ENCODE measurements around the gene BMP6. TPM values are rescaled to one million over a fixed set of nuclear protein-coding genes. Genes with fewer than 3 reads are reported as not detected.

The BMP6 gene
- total and polyA plus RNA-seq, 3 experiments from 2014 or later: not detected

GRCh38 chr6:7703148-7703680 is 22.7 kb upstream of the BMP6 start:
- peaks cover 0 to 2% (median 0%) of the 10 kb centered on the region in 5 donors for H3K9me3 Mint-ChIP-seq
- H3K9me3 ChIP-seq (ENCODE audit: low read length): no peaks in the 10 kb centered on the region
- H3K4me1 ChIP-seq (ENCODE audit: insufficient read depth, low read length): no peaks in the 10 kb centered on the region
- POLR2A ChIA-PET: no interaction called here
- no peak overlapping the region for H3K4me3 Mint-ChIP-seq
- DNase-seq: no peak
- H3K27ac ChIP-seq (ENCODE audit: low read depth, low read length): no peak overlapping the region
- peaks cover 0 to 13% of the 10 kb centered on the region in 2 donors for H3K27me3 Mint-ChIP-seq
- H3K4me1 Mint-ChIP-seq: no peaks in the 10 kb centered on the region
- H3K4me3 ChIP-seq (ENCODE audit: low read length): no peak overlapping the region
- H3K27me3 ChIP-seq (ENCODE audit: insufficient read depth, low read length, poor library complexity, severe bottlenecking): no peaks in the 10 kb centered on the region
- no peaks in the 10 kb centered on the region for H3K36me3 ChIP-seq (ENCODE audit: insufficient read depth, low read length)
- CTCF ChIA-PET: no interaction called here
- no peaks in the 10 kb centered on the region for H3K36me3 Mint-ChIP-seq
- no peak overlapping the region for H3K27ac Mint-ChIP-seq

- no peaks in the 10 kb centered on the region for H3K9me3 ChIP-seq (ENCODE audit: low read length)
- no peaks in the 10 kb centered on the region for H3K27me3 ChIP-seq (ENCODE audit: insufficient read depth, low read length, poor library complexity, severe bottlenecking)
- Mint-ChIP-seq H3K36me3 (no peaks in the 10 kb centered on the region), H3K4me3 (no peak overlapping the region), H3K9me3 (peaks cover 0 to 3% (median 0%) of the 10 kb centered on the region in 5 donors), H3K27ac (no peak overlapping the region), H3K4me1 (no peaks in the 10 kb centered on the region), H3K27me3 (peaks cover 0 to 10% of the 10 kb centered on the region in 2 donors)
- POLR2A ChIA-PET: no interaction called here
- no peak overlapping the region for H3K27ac ChIP-seq (ENCODE audit: low read depth, low read length)
- CTCF ChIA-PET: no interaction called here
- H3K36me3 ChIP-seq (ENCODE audit: insufficient read depth, low read length): no peaks in the 10 kb centered on the region
- H3K4me1 ChIP-seq (ENCODE audit: insufficient read depth, low read length): no peaks in the 10 kb centered on the region
- DNase-seq: no peak
- no peak overlapping the region for H3K4me3 ChIP-seq (ENCODE audit: low read length)
Observed at GRCh38 chr6:7705483-7705882, 20.4 kb upstream of the BMP6 start.

DNA sequence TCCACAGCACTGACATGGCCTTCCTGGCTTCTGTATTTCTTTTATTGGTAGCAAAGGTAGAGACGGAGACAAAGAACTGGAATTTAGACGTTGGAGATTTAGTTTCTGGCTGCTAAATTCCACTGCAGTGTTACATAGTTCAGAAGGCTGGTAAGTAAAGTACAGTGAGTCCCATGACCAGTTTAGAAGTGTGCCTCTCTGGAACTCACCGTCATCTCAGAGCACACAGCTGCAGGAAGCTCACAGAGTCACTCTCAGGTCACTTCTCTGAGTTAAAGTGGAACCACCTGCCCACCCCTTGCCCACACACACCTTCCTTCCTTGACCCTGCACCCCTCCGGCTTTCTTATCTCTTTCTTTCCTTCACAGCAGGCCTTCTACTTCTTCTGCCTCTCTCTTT is 19.6 kb upstream of the BMP6 start:
- Histone ChIP-seq H3K27me3 (ENCODE audit: insufficient read depth, low read length, poor library complexity, severe bottlenecking) (no peaks in the 10 kb centered on the region), H3K4me3 (ENCODE audit: low read length) (no peak overlapping the region), H3K4me1 (ENCODE audit: insufficient read depth, low read length) (no peaks in the 10 kb centered on the region), H3K36me3 (ENCODE audit: insufficient read depth, low read length) (no peaks in the 10 kb centered on the region), H3K27ac (ENCODE audit: low read depth, low read length) (no peak overlapping the region), H3K9me3 (ENCODE audit: low read length) (no peaks in the 10 kb centered on the region)
- Mint-ChIP-seq H3K4me1 (no peaks in the 10 kb centered on the region), H3K4me3 (no peak overlapping the region), H3K27ac (no peak overlapping the region), H3K27me3 (peaks cover 0 to 11% of the 10 kb centered on the region in 2 donors), H3K9me3 (peaks cover 0 to 8% (median 0%) of the 10 kb centered on the region in 5 donors), H3K36me3 (no peaks in the 10 kb centered on the region)
- ChIA-PET CTCF (no interaction called here), POLR2A (no interaction called here)
- no peak for DNase-seq

DNA sequence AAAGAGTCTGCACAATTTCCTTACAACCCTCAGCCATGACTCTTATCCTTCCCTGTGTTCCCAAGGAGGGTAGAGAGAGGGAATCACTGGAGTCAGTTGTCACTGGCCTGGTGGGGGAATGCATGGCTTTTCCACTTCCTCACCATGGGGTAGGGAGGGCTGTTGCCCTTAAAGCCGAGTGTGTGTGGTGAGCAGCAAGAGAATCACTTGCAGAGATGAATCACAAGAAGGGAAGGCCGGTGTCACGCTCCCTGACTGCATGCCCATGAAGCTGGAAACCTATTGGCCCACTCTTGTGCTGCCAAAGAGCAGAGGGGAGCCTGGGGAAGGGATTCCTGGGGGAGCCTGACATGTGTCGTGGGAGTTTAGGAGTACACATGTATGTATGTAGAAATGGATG is 18.1 kb upstream of the BMP6 start:
- no peaks in the 10 kb centered on the region for H3K36me3 ChIP-seq (ENCODE audit: insufficient read depth, low read length)
- H3K27me3 ChIP-seq (ENCODE audit: insufficient read depth, low read length, poor library complexity, severe bottlenecking): no peaks in the 10 kb centered on the region
- Mint-ChIP-seq H3K4me3 (no peak overlapping the region), H3K27ac (no peak overlapping the region), H3K36me3 (no peaks in the 10 kb centered on the region), H3K4me1 (no peaks in the 10 kb centered on the region), H3K27me3 (peaks cover 0 to 22% of the 10 kb centered on the region in 2 donors), H3K9me3 (peaks cover 0 to 8% (median 0%) of the 10 kb centered on the region in 5 donors)
- H3K27ac ChIP-seq (ENCODE audit: low read depth, low read length): no peak overlapping the region
- ChIA-PET CTCF (no interaction called here), POLR2A (no interaction called here)
- H3K4me1 ChIP-seq (ENCODE audit: insufficient read depth, low read length): no peaks in the 10 kb centered on the region
- no peak overlapping the region for H3K4me3 ChIP-seq (ENCODE audit: low read length)
- DNase-seq: no peak
- H3K9me3 ChIP-seq (ENCODE audit: low read length): no peaks in the 10 kb centered on the region

- no peak overlapping the region for H3K27ac Mint-ChIP-seq
- Histone ChIP-seq H3K4me3 (ENCODE audit: low read length) (no peak overlapping the region), H3K27me3 (ENCODE audit: insufficient read depth, low read length, poor library complexity, severe bottlenecking) (peaks cover 2% of the 10 kb centered on the region), H3K4me1 (ENCODE audit: insufficient read depth, low read length) (no peaks in the 10 kb centered on the region), H3K36me3 (ENCODE audit: insufficient read depth, low read length) (no peaks in the 10 kb centered on the region), H3K9me3 (ENCODE audit: low read length) (no peaks in the 10 kb centered on the region), H3K27ac (ENCODE audit: low read depth, low read length) (no peak overlapping the region)
- ChIA-PET CTCF (interaction anchor here (0.7 kb wide), 1 partner anchor 517 kb away, joined by 3 read pairs; no protein-coding TSS in a partner anchor), POLR2A (no interaction called here)
- peaks cover 4 to 11% (median 6%) of the 10 kb centered on the region in 5 donors for H3K9me3 Mint-ChIP-seq
- no peak overlapping the region for H3K4me3 Mint-ChIP-seq
- peaks cover 26 to 61% of the 10 kb centered on the region in 2 donors for H3K27me3 Mint-ChIP-seq
- no peak for DNase-seq
- H3K36me3 Mint-ChIP-seq: no peaks in the 10 kb centered on the region
- H3K4me1 Mint-ChIP-seq: no peaks in the 10 kb centered on the region
Observed at GRCh38 chr6:7719364-7719850, 6.5 kb upstream of the BMP6 start.

- no peaks in the 10 kb centered on the region for H3K4me1 ChIP-seq (ENCODE audit: insufficient read depth, low read length)
- Mint-ChIP-seq H3K36me3 (no peaks in the 10 kb centered on the region), H3K4me1 (peaks cover 0 to under 1% (median under 1%) of the 10 kb centered on the region in 3 donors), H3K9me3 (peaks cover 0 to 8% (median 5%) of the 10 kb centered on the region in 5 donors), H3K27me3 (peaks cover 33 to 64% of the 10 kb centered on the region in 2 donors), H3K4me3 (no peak overlapping the region), H3K27ac (peak overlapping the region in 2 of 8 donors; percentile 55 to 82)
- H3K36me3 ChIP-seq (ENCODE audit: insufficient read depth, low read length): no peaks in the 10 kb centered on the region
- peaks cover 11% of the 10 kb centered on the region for H3K27me3 ChIP-seq (ENCODE audit: insufficient read depth, low read length, poor library complexity, severe bottlenecking)
- H3K4me3 ChIP-seq (ENCODE audit: low read length): no peak overlapping the region
- DNase-seq: no peak
- no peak overlapping the region for H3K27ac ChIP-seq (ENCODE audit: low read depth, low read length)
- ChIA-PET CTCF (no interaction called here), POLR2A (no interaction called here)
- no peaks in the 10 kb centered on the region for H3K9me3 ChIP-seq (ENCODE audit: low read length)
Observed at GRCh38 chr6:7720346-7720745, 5.6 kb upstream of the BMP6 start.

GRCh38 chr6:7721649-7722048 is 4.2 kb upstream of the BMP6 start:
- Histone ChIP-seq H3K4me3 (ENCODE audit: low read length) (no peak overlapping the region), H3K36me3 (ENCODE audit: insufficient read depth, low read length) (no peaks in the 10 kb centered on the region), H3K4me1 (ENCODE audit: insufficient read depth, low read length) (no peaks in the 10 kb centered on the region), H3K27ac (ENCODE audit: low read depth, low read length) (no peak overlapping the region), H3K27me3 (ENCODE audit: insufficient read depth, low read length, poor library complexity, severe bottlenecking) (peaks cover 15% of the 10 kb centered on the region), H3K9me3 (ENCODE audit: low read length) (no peaks in the 10 kb centered on the region)
- POLR2A ChIA-PET: no interaction called here
- Mint-ChIP-seq H3K9me3 (peaks cover 0 to 3% (median under 1%) of the 10 kb centered on the region in 5 donors), H3K4me1 (peaks cover 5 to 11% (median 7%) of the 10 kb centered on the region in 3 donors), H3K36me3 (no peaks in the 10 kb centered on the region), H3K27ac (no peak overlapping the region), H3K27me3 (peaks cover 41 to 67% of the 10 kb centered on the region in 2 donors), H3K4me3 (no peak overlapping the region)
- no peak for DNase-seq
- CTCF ChIA-PET: interaction anchor here (2.2 kb wide), 1 partner anchor 497 kb away, joined by 8 read pairs; no protein-coding TSS in a partner anchor

- Histone ChIP-seq H3K9me3 (ENCODE audit: low read length) (no peaks in the 10 kb centered on the region), H3K36me3 (ENCODE audit: insufficient read depth, low read length) (no peaks in the 10 kb centered on the region), H3K27me3 (ENCODE audit: insufficient read depth, low read length, poor library complexity, severe bottlenecking) (peaks cover 17% of the 10 kb centered on the region), H3K4me1 (ENCODE audit: insufficient read depth, low read length) (peaks cover 3% of the 10 kb centered on the region), H3K27ac (ENCODE audit: low read depth, low read length) (no peak overlapping the region), H3K4me3 (ENCODE audit: low read length) (no peak overlapping the region)
- H3K4me3 Mint-ChIP-seq: no peak overlapping the region
- peak overlapping the region in 2 of 8 donors; percentile 10 to 22 for H3K27ac Mint-ChIP-seq
- ChIA-PET POLR2A (no interaction called here), CTCF (interaction anchor here (2.2 kb wide), 1 partner anchor 496 kb away, joined by 8 read pairs; no protein-coding TSS in a partner anchor)
- no peaks in the 10 kb centered on the region for H3K36me3 Mint-ChIP-seq
- peaks cover 8 to 17% (median 9%) of the 10 kb centered on the region in 3 donors for H3K4me1 Mint-ChIP-seq
- H3K27me3 Mint-ChIP-seq: peaks cover 42 to 66% of the 10 kb centered on the region in 2 donors
- DNase-seq: peak; percentile 20 to 59 (median 26)
- peaks cover 0 to 2% (median 0%) of the 10 kb centered on the region in 5 donors for H3K9me3 Mint-ChIP-seq
Observed at GRCh38 chr6:7723041-7723447, 2.9 kb upstream of the BMP6 start.

Data from CD8-positive, alpha-beta memory T cell (primary cell).